ENCODE data around the gene RBM26.

The RBM26 gene

GRCh38 chr13:79405831-79406596 is at the start of gene RBM26:
TSS of gene RBM26 (minus strand) at chr13:79406255. CDS start at chr13:79405774, 481 bp downstream.
- peak; percentile 93 for DNase-seq (ENCODE audit: low spot score)

GRCh38 chr13:79455331-79455730 is 49.3 kb upstream of the RBM26 start:
- DNase-seq (ENCODE audit: low spot score): no peak

GRCh38 chr13:79452239-79452913 is 46.3 kb upstream of the RBM26 start:
- no peak for DNase-seq (ENCODE audit: low spot score)

GRCh38 chr13:79451500-79451962 is 45.5 kb upstream of the RBM26 start:
- no peak for DNase-seq (ENCODE audit: low spot score)

GRCh38 chr13:79450110-79450509 is 44.1 kb upstream of the RBM26 start:
- no peak for DNase-seq (ENCODE audit: low spot score)

- DNase-seq (ENCODE audit: low spot score): no peak
Measured at GRCh38 chr13:79448413-79448812, 42.4 kb upstream of the RBM26 start.

GRCh38 chr13:79447741-79448140 is 41.7 kb upstream of the RBM26 start:
- DNase-seq (ENCODE audit: low spot score): no peak

GRCh38 chr13:79447141-79447540 is 41.1 kb upstream of the RBM26 start:
- no peak for DNase-seq (ENCODE audit: low spot score)

GRCh38 chr13:79445968-79446645 is 40.1 kb upstream of the RBM26 start:
- no peak for DNase-seq (ENCODE audit: low spot score)

GRCh38 chr13:79442706-79443105 is 36.7 kb upstream of the RBM26 start:
- DNase-seq (ENCODE audit: low spot score): no peak

- DNase-seq (ENCODE audit: low spot score): no peak
Measured at GRCh38 chr13:79442221-79442620, 36.2 kb upstream of the RBM26 start.

GRCh38 chr13:79440958-79441528 is 35.0 kb upstream of the RBM26 start:
- DNase-seq (ENCODE audit: low spot score): no peak

GRCh38 chr13:79439275-79439674 is 33.2 kb upstream of the RBM26 start:
- DNase-seq (ENCODE audit: low spot score): no peak

GRCh38 chr13:79435561-79435990 is 29.5 kb upstream of the RBM26 start:
- no peak for DNase-seq (ENCODE audit: low spot score)

- no peak for DNase-seq (ENCODE audit: low spot score)
Measured at GRCh38 chr13:79434556-79434955, 28.5 kb upstream of the RBM26 start.

GRCh38 chr13:79432992-79433391 is 26.9 kb upstream of the RBM26 start:
- no peak for DNase-seq (ENCODE audit: low spot score)

GRCh38 chr13:79432086-79432485 is 26.0 kb upstream of the RBM26 start:
- no peak for DNase-seq (ENCODE audit: low spot score)

GRCh38 chr13:79429309-79429708 is 23.3 kb upstream of the RBM26 start:
- no peak for DNase-seq (ENCODE audit: low spot score)

- no peak for DNase-seq (ENCODE audit: low spot score)
Measured at GRCh38 chr13:79427883-79428282, 21.8 kb upstream of the RBM26 start.

- DNase-seq (ENCODE audit: low spot score): no peak
Measured at GRCh38 chr13:79427265-79427664, 21.2 kb upstream of the RBM26 start.

GRCh38 chr13:79423801-79424642 is 18.0 kb upstream of the RBM26 start:
- DNase-seq (ENCODE audit: low spot score): peak; percentile 62

- DNase-seq (ENCODE audit: low spot score): no peak
Measured at GRCh38 chr13:79423340-79423739, 17.3 kb upstream of the RBM26 start.

All from cerebellar cortex (tissue), 1 donor.